ENCODE measurements around the gene SORBS1.
A peak's percentile ranks its signal among the peaks of the same experiment; 100 is the strongest.

The SORBS1 gene

GRCh38 chr10:95350219-95350829 lies 210.8 kb downstream of the SORBS1 start:
- TF ChIP-seq YY1 (IDR thresholded peaks at IDR 0.05; ENCODE audit: low read depth): no peak
- peak; percentile 68 for TF ChIP-seq CEBPB (IDR thresholded peaks at IDR 0.05)
- no peak for TF ChIP-seq TAF1 (IDR thresholded peaks at IDR 0.05; ENCODE audit: low read depth)

- TF ChIP-seq FOXM1 (IDR thresholded peaks at IDR 0.05; ENCODE audit: borderline replicate concordance, low read depth): no peak
- TF ChIP-seq TEAD4 (IDR thresholded peaks at IDR 0.05): peak; percentile 58
Observed at GRCh38 chr10:95346715-95347401, 214.3 kb downstream of the SORBS1 start.

DNA sequence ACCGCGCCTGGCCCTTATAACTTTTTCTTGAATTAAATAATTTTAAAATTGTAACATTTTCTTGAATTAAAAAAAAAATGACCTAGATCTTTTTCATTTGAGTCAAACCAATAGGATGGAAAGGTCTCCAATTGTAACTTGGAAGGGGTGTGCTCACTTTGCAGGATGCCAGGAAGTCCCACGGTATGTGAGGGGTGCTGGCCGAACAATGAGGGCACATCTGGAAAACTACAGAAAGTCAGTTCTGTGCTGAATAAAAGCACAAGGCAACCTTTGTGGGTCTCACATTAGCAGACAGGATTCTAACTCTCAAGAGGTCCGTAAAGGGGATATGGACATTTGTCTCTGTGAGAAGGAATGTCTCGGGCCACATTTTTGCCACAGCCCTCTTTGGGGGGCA lies 217.6 kb downstream of the SORBS1 start:
- TF ChIP-seq FOXM1 (IDR thresholded peaks at IDR 0.05; ENCODE audit: borderline replicate concordance, low read depth): no peak
- TF ChIP-seq EGR1 (IDR thresholded peaks at IDR 0.05): no peak
- no peak for TF ChIP-seq ZBTB7A (IDR thresholded peaks at IDR 0.05; ENCODE audit: low read depth)
- TF ChIP-seq, protein P1, sequence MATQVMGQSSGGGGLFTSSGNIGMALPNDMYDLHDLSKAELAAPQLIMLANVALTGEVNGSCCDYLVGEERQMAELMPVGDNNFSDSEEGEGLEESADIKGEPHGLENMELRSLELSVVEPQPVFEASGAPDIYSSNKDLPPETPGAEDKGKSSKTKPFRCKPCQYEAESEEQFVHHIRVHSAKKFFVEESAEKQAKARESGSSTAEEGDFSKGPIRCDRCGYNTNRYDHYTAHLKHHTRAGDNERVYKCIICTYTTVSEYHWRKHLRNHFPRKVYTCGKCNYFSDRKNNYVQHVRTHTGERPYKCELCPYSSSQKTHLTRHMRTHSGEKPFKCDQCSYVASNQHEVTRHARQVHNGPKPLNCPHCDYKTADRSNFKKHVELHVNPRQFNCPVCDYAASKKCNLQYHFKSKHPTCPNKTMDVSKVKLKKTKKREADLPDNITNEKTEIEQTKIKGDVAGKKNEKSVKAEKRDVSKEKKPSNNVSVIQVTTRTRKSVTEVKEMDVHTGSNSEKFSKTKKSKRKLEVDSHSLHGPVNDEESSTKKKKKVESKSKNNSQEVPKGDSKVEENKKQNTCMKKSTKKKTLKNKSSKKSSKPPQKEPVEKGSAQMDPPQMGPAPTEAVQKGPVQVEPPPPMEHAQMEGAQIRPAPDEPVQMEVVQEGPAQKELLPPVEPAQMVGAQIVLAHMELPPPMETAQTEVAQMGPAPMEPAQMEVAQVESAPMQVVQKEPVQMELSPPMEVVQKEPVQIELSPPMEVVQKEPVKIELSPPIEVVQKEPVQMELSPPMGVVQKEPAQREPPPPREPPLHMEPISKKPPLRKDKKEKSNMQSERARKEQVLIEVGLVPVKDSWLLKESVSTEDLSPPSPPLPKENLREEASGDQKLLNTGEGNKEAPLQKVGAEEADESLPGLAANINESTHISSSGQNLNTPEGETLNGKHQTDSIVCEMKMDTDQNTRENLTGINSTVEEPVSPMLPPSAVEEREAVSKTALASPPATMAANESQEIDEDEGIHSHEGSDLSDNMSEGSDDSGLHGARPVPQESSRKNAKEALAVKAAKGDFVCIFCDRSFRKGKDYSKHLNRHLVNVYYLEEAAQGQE (IDR thresholded peaks at IDR 0.05; ENCODE audit: low read depth): no peak
- TF ChIP-seq TEAD4 (IDR thresholded peaks at IDR 0.05): no peak
- TF ChIP-seq TCF12 (IDR thresholded peaks at IDR 0.05; ENCODE audit: low read depth): no peak
- TF ChIP-seq TAF1 (IDR thresholded peaks at IDR 0.05; ENCODE audit: low read depth): no peak
- TF ChIP-seq YY1 (IDR thresholded peaks at IDR 0.05; ENCODE audit: low read depth): no peak
- TF ChIP-seq CEBPB (IDR thresholded peaks at IDR 0.05): no peak
- no peak for TF ChIP-seq NFIC (IDR thresholded peaks at IDR 0.05)
- no peak for TF ChIP-seq RAD21 (IDR thresholded peaks at IDR 0.05; ENCODE audit: low read depth)
- no peak for TF ChIP-seq CREB1 (IDR thresholded peaks at IDR 0.05; ENCODE audit: low read depth)
- no peak for TF ChIP-seq USF1 (IDR thresholded peaks at IDR 0.05)
- no peak for TF ChIP-seq EP300 (IDR thresholded peaks at IDR 0.05; ENCODE audit: borderline replicate concordance)

GRCh38 chr10:95341716-95342130 lies 219.4 kb downstream of the SORBS1 start:
- TF ChIP-seq MAX (IDR thresholded peaks at IDR 0.05) (no peak), FOXM1 (IDR thresholded peaks at IDR 0.05; ENCODE audit: borderline replicate concordance, low read depth) (no peak), EP300 (IDR thresholded peaks at IDR 0.05; ENCODE audit: borderline replicate concordance) (no peak), RAD21 (IDR thresholded peaks at IDR 0.05; ENCODE audit: low read depth) (no peak), USF1 (IDR thresholded peaks at IDR 0.05) (no peak), CREB1 (IDR thresholded peaks at IDR 0.05; ENCODE audit: low read depth) (no peak), ZBTB7A (IDR thresholded peaks at IDR 0.05; ENCODE audit: low read depth) (no peak), TEAD4 (IDR thresholded peaks at IDR 0.05) (no peak)
- TF ChIP-seq, protein P1 (IDR thresholded peaks at IDR 0.05; ENCODE audit: low read depth): no peak

- TF ChIP-seq NFIC (IDR thresholded peaks at IDR 0.05) (no peak), RAD21 (IDR thresholded peaks at IDR 0.05; ENCODE audit: low read depth) (no peak)
- TF ChIP-seq, protein P1 (IDR thresholded peaks at IDR 0.05; ENCODE audit: low read depth): no peak
Observed at GRCh38 chr10:95339863-95340262, 221.3 kb downstream of the SORBS1 start.

All from Ishikawa (cell line).